Neural progenitor cell (in vitro differentiated cells): ENCODE results near the gene IFNA17. TPM values are rescaled to one million over a fixed set of nuclear protein-coding genes. Genes with fewer than 3 reads are reported as not detected.
"Not testable (repeated sequence)": the region's sequence is repeated elsewhere in the genome, so short reads cannot be mapped to it uniquely, and the experiment has no call there.

Experiments used
- DNase-seq: peaks from one replicate; pipeline ENCODE4 v3.0.0-alpha.2; 2016; ENCODE audit warnings: low spot score
- H2AFZ ChIP-seq: fragments of 200-600 bp; sonication (generic); replicated peaks from 2 replicates; pipeline ENCODE4 v1.6.1; 2016; ENCODE audit warnings: antibody characterized with exemption
- H3F3A ChIP-seq: fragments of 200-600 bp; sonication (generic); 2 replicates; pipeline ENCODE4 v1.6.1; 2016; ENCODE audit warnings: antibody characterized with exemption, low read depth
- H3K27ac ChIP-seq: fragments of 200-600 bp; sonication (generic); 2 replicates; pipeline ENCODE4 v1.5.1; 2016; ENCODE audit warnings: mild to moderate bottlenecking
- H3K27me3 ChIP-seq: fragments of 200-600 bp; sonication (generic); 2 replicates; pipeline ENCODE4 v1.6.1; 2016; ENCODE audit warnings: mild to moderate bottlenecking, moderate library complexity
- H3K36me3 ChIP-seq: fragments of 200-600 bp; sonication (generic); 2 replicates; pipeline ENCODE4 v1.5.1; 2016
- H3K4me1 ChIP-seq: fragments of 200-600 bp; sonication (generic); 2 replicates; pipeline ENCODE4 v1.6.1; 2016; ENCODE audit warnings: mixed run types
- H3K4me2 ChIP-seq: fragments of 200-600 bp; sonication (generic); 2 replicates; pipeline ENCODE4 v1.6.1; 2016
- H3K4me3 ChIP-seq: fragments of 200-600 bp; sonication (generic); 2 replicates; pipeline ENCODE4 v1.5.1; 2016
- H3K79me2 ChIP-seq: fragments of 200-600 bp; sonication (generic); 2 replicates; pipeline ENCODE4 v1.6.1; 2016; ENCODE audit warnings: low read depth
- H3K9ac ChIP-seq: fragments of 200-600 bp; sonication (generic); 2 replicates; pipeline ENCODE4 v1.6.1; 2016
- H3K9me3 ChIP-seq: fragments of 200-600 bp; sonication (generic); 2 replicates; pipeline ENCODE4 v1.5.1; 2016; ENCODE audit warnings: low read depth
- H4K20me1 ChIP-seq: fragments of 200-600 bp; sonication (generic); 2 replicates; pipeline ENCODE4 v1.6.1; 2016; ENCODE audit warnings: low read depth
- H3K27ac Mint-ChIP-seq: 3 replicates; pipeline ENCODE4 v1.8.0; 2021; ENCODE audit warnings: mixed read lengths
- H3K27me3 Mint-ChIP-seq: 2 replicates; pipeline ENCODE4 v1.8.0; 2022; ENCODE audit warnings: low read depth, mild to moderate bottlenecking, inconsistent platforms, moderate library complexity, mixed read lengths; ENCODE audit not compliant: insufficient read depth
- H3K36me3 Mint-ChIP-seq: 3 replicates; pipeline ENCODE4 v1.8.0; 2021; ENCODE audit warnings: mixed read lengths
- H3K4me1 Mint-ChIP-seq: 3 replicates; pipeline ENCODE4 v1.8.0; 2021; ENCODE audit warnings: mixed read lengths
- H3K4me3 Mint-ChIP-seq: 3 replicates; pipeline ENCODE4 v1.8.0; 2021; ENCODE audit warnings: mild to moderate bottlenecking, moderate library complexity, mixed read lengths
- H3K9me3 Mint-ChIP-seq: 3 replicates; pipeline ENCODE4 v1.8.0; 2020; ENCODE audit warnings: mixed read lengths
- EZH2 ChIP-seq: fragments of 200-600 bp; sonication (generic); IDR thresholded peaks from 2 replicates; pipeline ENCODE4 v1.6.1; 2017; ENCODE audit warnings: antibody characterized with exemption, mild to moderate bottlenecking, moderate library complexity
- EZH2phosphoT487 ChIP-seq: fragments of 200-600 bp; sonication (generic); IDR thresholded peaks from 2 replicates; pipeline ENCODE4 v1.6.1; 2017; ENCODE audit warnings: antibody characterized with exemption
- total RNA-seq: library from RNA; depleted of rRNA; stranded (reverse); fragments of >200 nt; gene quantifications from 2 replicates; pipeline ENCODE4 v1.2.3, GENCODE V29; 2015; ENCODE audit warnings: low replicate concordance
- TF ChIP-seq, protein P1 (sequence below): fragments of 200-600 bp; sonication (generic); IDR thresholded peaks from 2 replicates; pipeline ENCODE4 v1.5.1; 2017; ENCODE audit warnings: antibody characterized with exemption, mild to moderate bottlenecking

The IFNA17 gene
- total RNA-seq, 1 donor from 2014 or later = not detected

DNA sequence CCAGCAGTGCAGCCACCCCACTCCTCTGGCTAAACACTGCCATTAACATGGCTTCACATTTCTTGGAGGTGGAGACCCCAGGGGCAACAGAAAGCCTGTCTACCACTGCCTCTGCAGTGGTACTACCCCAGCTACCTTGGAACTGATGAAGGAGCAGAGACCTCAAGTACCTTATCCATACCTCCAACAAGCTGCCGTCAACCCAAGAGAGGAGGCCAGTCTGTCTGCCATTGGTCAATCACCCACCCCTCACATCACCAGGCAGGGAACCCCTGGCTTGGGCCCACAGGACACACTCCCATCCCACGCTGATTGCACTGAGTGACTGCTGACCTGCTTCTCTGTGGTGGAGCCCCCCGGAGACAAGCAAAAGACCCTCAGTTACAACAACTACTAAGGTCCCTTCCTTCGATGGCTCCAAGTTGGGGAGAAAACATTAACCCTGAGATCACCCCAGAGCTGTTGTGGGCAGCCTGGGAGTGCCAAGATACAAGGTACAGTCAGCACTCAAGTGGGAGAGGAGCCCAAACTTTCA lies 6.2 kb upstream of the IFNA17 start:
- Histone ChIP-seq H3K4me2 (no peak overlapping the region), H3K9ac (no peak overlapping the region), H3K36me3 (no peaks in the 10 kb centered on the region), H3K79me2 (no peaks in the 10 kb centered on the region), H3F3A (no peaks in the 10 kb centered on the region), H4K20me1 (no peaks in the 10 kb centered on the region), H3K9me3 (no peaks in the 10 kb centered on the region), H3K4me1 (no peaks in the 10 kb centered on the region), H3K4me3 (no peak overlapping the region), H2AFZ (no peak overlapping the region), H3K27ac (no peak overlapping the region), H3K27me3 (peaks cover 18% of the 10 kb centered on the region)
- TF ChIP-seq, protein P1, sequence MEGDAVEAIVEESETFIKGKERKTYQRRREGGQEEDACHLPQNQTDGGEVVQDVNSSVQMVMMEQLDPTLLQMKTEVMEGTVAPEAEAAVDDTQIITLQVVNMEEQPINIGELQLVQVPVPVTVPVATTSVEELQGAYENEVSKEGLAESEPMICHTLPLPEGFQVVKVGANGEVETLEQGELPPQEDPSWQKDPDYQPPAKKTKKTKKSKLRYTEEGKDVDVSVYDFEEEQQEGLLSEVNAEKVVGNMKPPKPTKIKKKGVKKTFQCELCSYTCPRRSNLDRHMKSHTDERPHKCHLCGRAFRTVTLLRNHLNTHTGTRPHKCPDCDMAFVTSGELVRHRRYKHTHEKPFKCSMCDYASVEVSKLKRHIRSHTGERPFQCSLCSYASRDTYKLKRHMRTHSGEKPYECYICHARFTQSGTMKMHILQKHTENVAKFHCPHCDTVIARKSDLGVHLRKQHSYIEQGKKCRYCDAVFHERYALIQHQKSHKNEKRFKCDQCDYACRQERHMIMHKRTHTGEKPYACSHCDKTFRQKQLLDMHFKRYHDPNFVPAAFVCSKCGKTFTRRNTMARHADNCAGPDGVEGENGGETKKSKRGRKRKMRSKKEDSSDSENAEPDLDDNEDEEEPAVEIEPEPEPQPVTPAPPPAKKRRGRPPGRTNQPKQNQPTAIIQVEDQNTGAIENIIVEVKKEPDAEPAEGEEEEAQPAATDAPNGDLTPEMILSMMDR = no peak
- TF ChIP-seq EZH2 = no peak
- TF ChIP-seq EZH2phosphoT487 = no peak
- Mint-ChIP-seq H3K27ac (no peak overlapping the region), H3K9me3 (no peaks in the 10 kb centered on the region), H3K27me3 (peaks cover 4% of the 10 kb centered on the region), H3K4me1 (no peaks in the 10 kb centered on the region), H3K36me3 (no peaks in the 10 kb centered on the region), H3K4me3 (no peak overlapping the region)
- no peak for DNase-seq

DNA sequence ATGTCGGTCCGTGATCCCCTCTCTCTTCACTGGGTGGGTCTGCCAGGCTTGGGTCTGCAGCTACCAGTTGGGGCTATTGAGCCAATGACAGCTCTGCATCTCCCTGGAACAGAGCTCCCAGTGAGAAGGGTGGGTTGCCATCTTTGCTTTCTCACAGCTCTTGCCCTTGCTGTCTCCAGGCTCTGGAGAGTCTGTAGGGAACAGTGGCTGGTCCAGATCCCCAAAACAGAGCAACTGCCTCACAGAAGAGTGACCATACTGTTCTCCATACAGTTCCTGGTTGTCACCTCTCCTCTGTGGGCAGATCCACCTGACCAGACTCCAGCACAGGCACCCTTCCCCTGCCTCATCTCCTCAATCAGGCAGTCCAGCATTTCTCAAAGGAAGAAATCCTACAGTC lies 5.2 kb upstream of the IFNA17 start:
- H2AFZ ChIP-seq = no peak overlapping the region
- H3K4me1 ChIP-seq = no peaks in the 10 kb centered on the region
- no peaks in the 10 kb centered on the region for H3K9me3 ChIP-seq
- Mint-ChIP-seq H3K36me3 (no peaks in the 10 kb centered on the region), H3K9me3 (no peaks in the 10 kb centered on the region), H3K27ac (no peak overlapping the region), H3K27me3 (peaks cover 4% of the 10 kb centered on the region), H3K4me1 (no peaks in the 10 kb centered on the region), H3K4me3 (no peak overlapping the region)
- H3K9ac ChIP-seq = no peak overlapping the region
- H3K79me2 ChIP-seq = no peaks in the 10 kb centered on the region
- peaks cover 13% of the 10 kb centered on the region for H3K27me3 ChIP-seq
- no peaks in the 10 kb centered on the region for H3K36me3 ChIP-seq
- H4K20me1 ChIP-seq = no peaks in the 10 kb centered on the region
- H3F3A ChIP-seq = no peaks in the 10 kb centered on the region
- no peak overlapping the region for H3K27ac ChIP-seq
- no peak for TF ChIP-seq EZH2phosphoT487
- TF ChIP-seq, protein P1 = no peak
- TF ChIP-seq EZH2 = no peak
- no peak for DNase-seq
- H3K4me2 ChIP-seq = no peak overlapping the region
- no peak overlapping the region for H3K4me3 ChIP-seq

DNA sequence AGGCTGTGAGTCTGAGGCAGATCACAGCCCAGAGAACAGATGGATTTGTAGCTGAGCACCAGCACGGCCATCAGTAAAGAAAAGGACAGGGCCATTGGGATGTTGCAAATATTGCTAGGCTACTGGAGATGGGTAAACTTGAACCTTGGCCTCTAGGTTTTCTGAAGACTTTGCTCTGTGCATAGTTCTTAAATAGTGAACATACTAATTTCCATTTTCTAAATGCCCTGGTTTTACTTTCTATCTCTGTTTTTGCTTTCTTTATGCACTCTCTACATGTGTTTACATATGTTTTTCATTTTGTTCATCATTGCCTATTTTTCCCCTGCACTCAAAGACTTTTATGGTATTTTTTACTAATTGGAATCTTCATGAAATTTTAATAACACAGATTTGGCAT lies 10.8 kb downstream of the IFNA17 start, which contains the start of gene IFNA16:
Gene IFNA16 (minus strand): TSS at position 101 of the 400 bp plus-strand sequence. CDS start 6 bp downstream, at position 95.
- peaks cover 23% of the 10 kb centered on the region for H3K27me3 ChIP-seq
- H3K9ac ChIP-seq, H3K4me3 ChIP-seq, H3K9me3 ChIP-seq, H3K27ac ChIP-seq, H3K4me2 ChIP-seq, H3K27me3 Mint-ChIP-seq, H3K27ac Mint-ChIP-seq, H3K4me1 Mint-ChIP-seq, H3F3A ChIP-seq, H3K36me3 ChIP-seq, H3K79me2 ChIP-seq, H3K9me3 Mint-ChIP-seq, H3K4me3 Mint-ChIP-seq, H3K4me1 ChIP-seq, H3K36me3 Mint-ChIP-seq, DNase-seq, H4K20me1 ChIP-seq: not testable (repeated sequence)
- peak within 1 kb of the TSS; percentile 45 for H2AFZ ChIP-seq

DNA sequence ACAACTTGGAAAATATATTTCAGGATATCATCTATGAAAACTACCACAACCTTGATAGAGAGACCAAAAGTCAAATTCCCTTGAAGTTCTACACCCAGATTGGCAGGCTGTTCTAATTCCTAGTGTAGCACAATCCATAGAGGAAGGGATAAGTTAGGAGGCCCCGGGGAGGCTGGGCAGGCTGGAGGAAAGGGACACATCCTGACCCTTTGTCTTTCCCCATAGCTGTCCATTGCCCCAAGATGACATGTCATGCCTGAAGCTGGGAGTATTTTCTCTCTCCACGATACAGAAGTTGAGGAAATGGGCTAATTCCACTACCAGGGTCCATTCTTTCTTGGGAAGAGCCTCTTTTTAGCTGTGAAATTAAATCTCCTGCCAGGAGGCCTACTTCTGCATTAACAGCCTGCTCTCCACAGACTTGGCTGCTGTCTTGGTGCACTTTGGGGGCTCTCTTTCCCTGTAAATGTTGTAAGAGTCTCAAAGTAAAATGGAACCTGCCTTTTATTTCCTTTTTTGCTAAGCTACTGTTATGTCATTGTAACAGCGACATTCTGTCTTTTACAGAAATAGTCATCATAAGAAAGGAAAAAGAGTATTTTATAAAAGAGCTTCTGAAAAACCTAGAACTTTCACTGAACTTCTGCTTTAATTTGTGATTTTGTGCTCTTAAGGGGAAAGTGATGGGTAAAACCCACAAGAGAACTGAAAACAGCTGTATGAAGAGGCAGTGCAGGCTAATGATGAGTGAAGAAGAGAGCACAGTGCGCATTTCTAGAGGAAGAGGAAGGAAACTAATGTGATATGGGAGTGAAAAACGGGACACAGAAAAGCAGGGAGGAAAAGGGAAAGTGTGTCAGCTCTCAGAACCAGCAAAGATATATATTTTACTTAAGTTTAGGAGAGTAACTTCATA lies 14.4 kb downstream of the IFNA17 start:
- H3K9me3 ChIP-seq, H3K9ac ChIP-seq, H3K27me3 Mint-ChIP-seq, H3K36me3 ChIP-seq, H3K4me2 ChIP-seq, H4K20me1 ChIP-seq, H3K4me1 Mint-ChIP-seq, H3F3A ChIP-seq, H3K4me3 Mint-ChIP-seq, H3K9me3 Mint-ChIP-seq, H3K4me3 ChIP-seq, H3K79me2 ChIP-seq, H3K36me3 Mint-ChIP-seq, H3K27ac Mint-ChIP-seq, H3K4me1 ChIP-seq, H3K27ac ChIP-seq: not testable (repeated sequence)
- Histone ChIP-seq H3K27me3 (peaks cover 20% of the 10 kb centered on the region), H2AFZ (peak overlapping the region; percentile 89)
- TF ChIP-seq, protein P1 = peak; percentile 59
- peak; percentile 37 for DNase-seq

DNA sequence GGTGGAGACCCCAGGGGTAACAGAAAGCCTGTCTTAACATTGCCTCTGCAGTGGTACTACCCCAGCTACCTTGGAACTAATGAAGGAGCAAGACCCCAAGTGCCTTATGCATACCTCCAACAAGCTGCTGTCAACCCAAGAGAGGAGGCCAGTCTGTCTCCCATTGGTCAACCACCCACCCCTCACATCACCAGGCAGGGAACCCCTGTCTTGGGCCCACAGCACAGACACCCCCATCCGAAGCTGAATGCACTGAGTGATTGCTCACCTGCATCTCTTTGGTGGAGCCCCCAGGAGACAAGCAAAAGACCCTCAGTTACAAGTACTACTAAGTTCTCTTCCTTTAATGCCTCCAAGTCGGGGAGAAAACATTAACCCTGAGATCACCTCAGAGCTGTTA lies 15.9 kb downstream of the IFNA17 start:
- H4K20me1 ChIP-seq, H3K27ac ChIP-seq, H3K4me3 Mint-ChIP-seq, DNase-seq, H3K4me3 ChIP-seq, H3K4me1 Mint-ChIP-seq, H3K4me2 ChIP-seq, H3K4me1 ChIP-seq, H3K27me3 Mint-ChIP-seq, H3K9me3 ChIP-seq, H3K79me2 ChIP-seq, H3K9ac ChIP-seq, H2AFZ ChIP-seq, H3K36me3 ChIP-seq, H3K36me3 Mint-ChIP-seq, H3K9me3 Mint-ChIP-seq, H3F3A ChIP-seq: not testable (repeated sequence)
- peaks cover 11% of the 10 kb centered on the region for H3K27me3 ChIP-seq
- H3K27ac Mint-ChIP-seq = peak overlapping the region; percentile 80
